GM21367 (cell line): ENCODE measurements around the gene FADS3.

Experiments used
- ATAC-seq: cut with Tn5 transposase; IDR thresholded peaks from one replicate; pipeline ENCODE4 v1.9.1; 2021; ENCODE audit not compliant: unreplicated experiment

Gene FADS3

DNA sequence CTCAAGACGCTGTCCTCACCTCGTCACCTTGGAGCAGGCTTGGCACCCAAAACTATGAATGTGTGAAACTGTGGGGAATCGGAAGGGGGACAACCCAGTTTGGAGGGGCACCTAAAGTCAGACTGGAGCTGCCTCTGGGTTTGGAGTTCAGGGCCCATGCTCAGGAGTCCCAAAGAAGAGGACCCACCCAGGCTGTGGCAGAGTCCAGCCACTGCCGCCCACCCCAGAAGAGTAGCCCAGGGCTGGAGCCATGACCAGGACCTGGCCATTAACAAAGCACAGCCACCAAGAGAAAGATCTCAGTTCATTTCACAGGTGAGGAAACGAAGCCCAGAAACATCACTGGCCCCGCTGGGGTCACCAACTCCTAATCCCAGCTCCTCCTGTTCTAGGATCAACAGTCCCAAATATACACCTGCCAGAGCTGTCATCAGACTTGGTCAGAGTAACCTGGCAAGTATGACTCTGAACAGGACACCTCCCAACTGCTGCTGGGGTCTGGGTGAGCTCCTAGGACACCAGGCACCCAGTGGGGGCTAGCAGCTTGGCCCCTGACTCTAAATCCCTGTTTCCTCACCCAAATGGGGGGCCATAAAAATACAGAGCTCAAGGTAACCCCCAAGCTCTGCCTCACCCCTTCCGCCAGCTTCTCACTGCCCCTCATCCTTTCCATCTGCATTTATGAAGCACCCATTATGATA is 23.3 kb upstream of the FADS3 start:
- no peak for ATAC-seq

DNA sequence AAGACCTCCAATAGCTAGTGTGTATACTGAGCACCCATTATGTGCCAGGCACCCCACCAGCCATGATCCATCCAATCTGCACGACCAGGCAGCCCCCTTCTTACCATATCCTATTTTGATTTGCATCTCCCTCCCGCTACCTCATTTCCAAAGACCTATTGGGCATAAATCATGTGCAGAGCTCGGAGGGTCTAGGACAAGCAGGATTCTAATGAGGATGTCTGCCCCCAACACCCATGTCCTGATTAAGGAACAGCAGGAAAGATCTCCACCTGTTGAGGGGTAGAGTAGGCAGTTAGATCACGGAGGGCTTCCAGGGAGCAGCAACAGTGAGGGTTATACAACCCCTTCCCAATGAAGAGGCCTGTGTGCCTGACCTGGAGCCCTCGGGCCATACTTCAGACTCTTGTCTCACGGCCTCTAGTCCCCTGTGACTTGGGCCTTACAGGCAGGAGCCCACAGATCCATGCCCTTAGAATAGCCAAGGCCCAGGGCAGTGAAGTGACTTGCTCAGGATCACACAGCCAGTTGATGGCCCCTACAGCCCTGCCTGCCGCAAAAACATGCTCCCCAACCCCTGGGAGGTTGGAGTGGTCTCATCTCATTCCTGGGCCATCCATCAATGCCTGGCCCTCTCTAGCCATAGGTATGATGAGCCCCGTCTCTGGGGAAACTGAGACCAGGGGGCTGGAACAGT is 22.5 kb upstream of the FADS3 start:
- no peak for ATAC-seq

DNA sequence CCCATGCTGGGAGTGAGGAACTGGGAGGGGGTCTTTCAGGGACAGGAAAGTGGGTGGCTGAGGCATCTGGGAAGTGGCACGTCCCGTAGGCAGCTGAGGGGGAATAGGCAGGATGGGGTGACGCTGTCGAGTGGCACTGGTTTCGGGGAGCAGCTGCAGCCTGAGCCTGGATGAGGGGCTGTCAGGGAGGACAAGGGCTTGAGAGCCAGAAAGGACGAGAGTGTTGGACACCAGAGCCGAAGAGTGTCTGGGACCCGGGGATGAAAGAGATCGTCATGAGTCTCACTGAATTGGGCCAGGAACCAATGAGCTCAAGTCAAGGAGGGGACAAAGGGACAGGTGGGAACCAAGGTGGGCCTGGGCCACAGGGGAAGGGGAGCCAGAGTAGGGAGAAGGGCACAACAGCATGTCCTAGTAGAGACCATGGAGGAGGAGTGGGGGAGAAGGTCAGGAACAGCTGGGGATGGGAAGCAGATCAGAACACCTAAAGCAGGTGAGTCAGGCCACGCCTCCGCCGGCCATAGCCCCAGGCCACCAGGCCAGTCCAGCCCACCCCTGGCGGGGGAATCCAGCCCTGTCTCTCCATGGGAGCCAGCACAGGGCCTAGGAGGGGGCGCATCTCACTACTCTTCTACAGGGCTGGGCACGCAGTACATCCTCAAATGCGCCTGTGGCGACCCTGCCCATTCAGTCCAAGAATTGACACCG is 21.8 kb upstream of the FADS3 start:
- no peak for ATAC-seq

DNA sequence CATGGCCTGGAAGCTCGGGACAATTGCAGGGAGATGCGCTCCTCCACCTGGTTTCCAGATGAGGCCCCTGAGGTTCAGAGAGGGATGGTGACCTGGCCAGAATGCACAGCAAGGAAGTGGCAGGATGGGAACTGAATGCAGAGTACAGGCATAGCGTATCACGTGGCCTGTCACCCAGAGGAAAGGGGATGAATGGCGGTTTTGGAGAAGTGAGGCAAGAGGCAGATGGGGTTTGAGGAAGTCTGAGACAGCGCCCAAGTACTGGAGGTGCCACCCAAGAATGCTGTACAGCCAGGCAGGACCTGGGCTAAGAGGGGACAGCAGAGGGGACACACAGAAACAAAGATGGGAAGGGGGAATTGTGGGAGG is 21.2 kb upstream of the FADS3 start:
- no peak for ATAC-seq

DNA sequence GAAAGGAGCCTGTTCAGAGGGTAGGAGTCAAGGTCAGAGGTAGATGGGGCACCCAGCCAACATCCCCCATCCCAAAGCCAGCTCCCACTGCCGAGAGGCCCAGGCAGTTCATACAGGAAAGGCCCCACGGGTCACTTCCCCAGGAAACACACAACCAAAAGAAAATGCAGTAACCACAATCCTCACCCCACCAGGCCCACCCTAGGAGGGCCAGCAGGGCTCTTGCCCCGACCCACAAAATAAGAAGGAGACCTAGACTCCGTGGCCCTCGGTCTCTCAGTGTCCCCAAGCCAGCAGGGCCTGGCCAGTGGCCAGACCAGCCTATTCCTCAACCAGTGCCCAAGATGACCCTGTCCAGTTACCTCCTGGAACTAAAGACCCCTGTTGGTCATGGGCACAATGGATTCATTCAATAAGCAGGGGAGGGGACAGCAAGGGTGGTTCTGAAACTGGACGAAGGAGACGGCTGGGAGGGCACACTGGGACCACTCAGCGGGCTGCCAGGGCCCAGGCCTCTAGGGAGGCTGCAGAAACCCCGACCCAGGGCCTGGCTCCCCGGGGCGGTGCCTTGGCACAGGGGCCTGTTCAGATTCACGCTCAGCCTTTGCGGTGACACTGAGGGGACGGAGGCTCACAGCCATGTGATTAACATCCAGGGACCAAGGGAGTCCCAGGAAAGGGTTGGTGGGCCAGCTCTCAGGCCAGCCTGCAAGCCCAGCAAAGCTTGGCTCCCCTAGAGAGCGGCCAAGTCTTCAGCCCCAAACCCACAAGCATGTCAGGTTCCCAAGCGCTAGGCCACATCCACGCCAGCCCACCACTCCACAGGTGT is 20.6 kb upstream of the FADS3 start:
- no peak for ATAC-seq

DNA sequence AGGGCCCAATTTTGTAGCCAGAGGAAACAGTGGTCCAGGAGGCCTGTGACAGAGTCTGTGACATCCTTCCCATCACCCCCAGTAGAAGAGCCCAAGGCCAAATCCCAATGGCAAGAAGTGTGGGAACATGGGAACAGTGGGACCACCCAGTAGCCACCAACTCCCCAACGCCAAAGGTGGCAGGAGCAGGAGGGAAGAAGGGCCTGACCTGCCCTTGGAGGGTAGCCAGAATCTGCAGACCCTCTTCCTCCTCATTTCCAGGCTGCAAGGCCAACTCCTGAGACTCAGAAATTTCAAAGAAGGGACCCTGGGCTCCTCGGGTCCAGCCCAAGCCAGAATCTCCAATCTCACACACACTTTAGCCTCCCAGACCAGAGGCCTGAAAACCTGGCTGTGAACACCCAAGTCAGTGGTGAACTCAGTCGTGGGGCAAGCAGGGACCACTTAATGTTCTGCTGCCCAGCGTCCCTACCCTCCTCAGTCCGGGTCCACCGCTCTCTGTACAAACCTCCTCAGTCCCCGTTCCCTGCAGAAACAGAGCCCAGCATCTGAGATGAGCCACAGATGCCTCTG is 19.9 kb upstream of the FADS3 start:
- ATAC-seq, result no peak

DNA sequence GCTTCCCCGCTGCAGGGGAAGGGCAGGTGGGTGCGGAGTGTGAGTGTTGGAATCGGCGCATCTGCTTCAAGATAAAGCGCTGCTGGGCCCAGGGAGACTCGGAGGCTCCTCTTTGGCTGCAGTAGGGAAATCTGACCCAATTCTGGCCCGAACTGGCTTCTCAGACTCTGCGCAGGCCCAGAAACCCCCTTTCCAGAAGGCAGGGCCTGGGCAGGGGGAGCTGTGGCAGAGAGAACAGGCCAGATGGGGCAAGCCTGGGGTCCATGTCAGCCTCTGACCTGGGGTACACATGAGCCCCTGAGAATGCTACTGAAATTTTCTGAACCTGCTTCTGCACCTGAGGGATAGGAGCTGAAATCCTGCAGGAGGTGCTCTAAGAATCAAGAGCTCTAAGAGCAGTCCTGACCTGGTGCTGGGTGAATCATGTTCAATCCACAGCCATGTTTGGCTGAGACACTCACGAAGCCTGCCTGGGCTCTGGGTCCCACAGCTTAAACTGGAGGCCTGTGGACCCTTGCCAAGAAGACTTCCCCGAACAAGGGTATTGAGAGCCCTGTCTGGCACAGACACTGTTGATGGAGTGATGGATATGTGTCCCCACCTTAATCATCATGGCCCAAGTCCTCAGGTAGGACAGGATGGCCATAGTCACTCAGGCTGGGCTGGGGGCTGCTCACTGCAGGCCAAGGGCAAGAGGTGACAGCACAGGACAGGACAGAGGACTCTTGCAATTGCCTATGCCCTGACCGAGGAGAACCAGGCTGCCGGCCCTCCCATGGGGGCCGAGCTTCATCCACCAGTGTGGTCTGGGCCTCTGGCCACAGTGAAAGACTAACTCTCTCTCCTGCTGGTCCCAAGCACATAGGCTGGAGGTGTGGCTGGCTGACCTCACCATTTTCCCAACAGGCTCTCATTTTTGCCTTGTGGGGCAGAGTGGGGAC is 19.1 kb upstream of the FADS3 start:
- ATAC-seq, result no peak

DNA sequence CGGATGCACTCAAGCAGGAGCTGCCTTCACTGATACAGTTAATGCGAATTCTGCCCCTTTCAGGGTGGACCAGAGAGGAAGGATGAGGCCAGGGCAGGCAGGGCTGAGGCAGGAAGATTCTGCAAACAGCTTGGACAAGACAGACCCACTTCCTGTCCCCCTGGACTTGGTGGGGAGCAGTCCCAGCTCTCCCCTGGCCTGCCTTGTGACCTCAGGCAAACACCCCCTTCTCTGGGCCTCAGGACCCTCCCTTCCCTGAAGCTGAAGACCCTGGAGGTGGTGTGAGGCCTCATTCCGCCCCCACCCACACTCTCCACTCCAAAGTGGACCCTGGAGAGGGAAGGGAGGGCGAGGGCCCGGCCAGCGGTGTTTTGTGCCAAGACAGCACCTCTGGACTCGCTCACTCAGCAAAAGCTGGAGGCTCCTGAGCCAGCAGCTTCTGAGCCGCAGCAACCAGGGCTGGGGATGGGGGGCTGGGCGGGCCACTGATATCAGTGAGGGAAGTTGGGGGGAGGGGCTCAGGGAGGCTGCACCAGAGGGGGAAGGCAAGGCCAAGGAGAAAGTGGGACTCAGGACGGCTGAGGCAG is 17.5 kb upstream of the FADS3 start:
- ATAC-seq, result no peak

DNA sequence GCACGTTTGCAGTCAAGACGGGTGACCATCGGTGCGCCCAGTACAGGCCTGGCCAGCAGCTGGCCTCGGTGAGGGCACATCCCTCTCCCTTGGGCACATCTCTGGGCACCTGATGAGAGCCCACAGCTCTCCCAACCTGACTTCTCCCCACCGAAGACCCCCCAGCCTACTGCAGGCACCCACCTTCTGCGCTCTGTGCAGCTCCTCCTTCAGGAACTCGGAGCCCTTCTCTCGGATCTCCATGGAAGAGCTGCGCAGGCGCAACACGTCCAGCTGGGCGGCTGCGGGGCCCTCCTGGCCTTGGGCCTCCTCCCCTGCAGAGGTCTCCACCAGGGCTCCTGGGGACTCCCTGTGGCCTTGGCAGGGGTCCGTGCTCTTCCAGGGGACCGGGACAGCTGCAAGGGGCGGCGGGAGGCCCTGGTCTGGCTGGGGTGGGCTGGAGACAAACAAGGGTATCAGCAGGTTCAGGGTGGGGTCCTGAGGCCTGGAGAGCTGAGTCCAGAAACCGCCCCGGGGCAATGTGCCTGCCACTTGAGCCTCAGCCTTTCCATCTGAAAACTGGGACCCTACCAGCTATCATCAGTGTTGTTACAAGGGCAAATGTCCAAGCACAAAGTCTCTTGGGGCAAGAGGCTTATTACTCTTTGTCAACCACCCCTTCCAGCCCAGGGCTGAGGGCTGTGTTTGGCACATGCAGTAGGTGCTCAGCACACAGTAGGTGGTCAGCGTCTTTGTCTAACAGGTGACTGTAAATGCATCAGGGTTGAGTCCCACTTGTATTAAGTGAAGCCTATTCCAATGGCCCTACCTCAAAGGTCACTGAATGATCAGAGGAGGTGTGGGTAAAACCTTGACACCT is 16.8 kb upstream of the FADS3 start:
- no peak for ATAC-seq

DNA sequence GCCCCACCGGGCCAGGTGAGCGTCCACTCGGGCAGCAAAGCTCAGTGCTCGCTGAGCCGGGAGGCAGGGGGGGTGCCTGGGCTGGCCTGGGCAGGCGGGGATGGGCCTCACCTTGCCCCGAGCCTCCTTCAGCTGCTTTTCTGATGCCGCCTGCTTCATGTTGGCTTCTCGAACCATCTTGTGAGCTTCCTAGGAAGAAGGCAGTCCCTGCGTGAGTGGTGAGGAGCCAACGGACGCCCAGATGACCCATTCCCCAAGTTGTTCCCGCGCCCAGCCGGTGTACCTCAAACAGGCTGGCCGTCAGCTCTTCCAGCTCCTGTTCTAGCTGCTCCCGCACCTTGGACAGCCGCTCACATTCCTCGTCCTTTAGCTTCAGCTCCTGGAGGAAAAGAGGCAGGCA is 15.9 kb upstream of the FADS3 start:
- ATAC-seq, result no peak

DNA sequence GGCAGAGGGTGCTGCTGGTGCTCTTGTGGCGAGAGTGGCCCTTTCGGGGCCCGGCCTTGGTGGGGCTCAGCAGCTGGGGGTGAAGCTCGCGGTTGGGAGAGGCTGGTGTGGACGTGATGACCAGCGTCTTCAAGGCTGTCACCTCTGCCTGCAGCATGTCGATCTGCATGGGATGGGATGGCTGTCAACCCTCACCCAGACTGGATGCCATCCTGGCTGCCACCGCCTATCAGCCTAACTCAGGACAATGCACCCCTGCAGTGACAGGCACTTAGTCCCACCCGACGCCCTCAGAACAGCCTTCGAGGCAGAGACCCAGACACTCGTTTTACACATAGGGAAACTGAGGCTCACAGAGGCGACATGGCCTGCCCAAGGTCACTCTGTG is 15.2 kb upstream of the FADS3 start:
- ATAC-seq, result no peak

DNA sequence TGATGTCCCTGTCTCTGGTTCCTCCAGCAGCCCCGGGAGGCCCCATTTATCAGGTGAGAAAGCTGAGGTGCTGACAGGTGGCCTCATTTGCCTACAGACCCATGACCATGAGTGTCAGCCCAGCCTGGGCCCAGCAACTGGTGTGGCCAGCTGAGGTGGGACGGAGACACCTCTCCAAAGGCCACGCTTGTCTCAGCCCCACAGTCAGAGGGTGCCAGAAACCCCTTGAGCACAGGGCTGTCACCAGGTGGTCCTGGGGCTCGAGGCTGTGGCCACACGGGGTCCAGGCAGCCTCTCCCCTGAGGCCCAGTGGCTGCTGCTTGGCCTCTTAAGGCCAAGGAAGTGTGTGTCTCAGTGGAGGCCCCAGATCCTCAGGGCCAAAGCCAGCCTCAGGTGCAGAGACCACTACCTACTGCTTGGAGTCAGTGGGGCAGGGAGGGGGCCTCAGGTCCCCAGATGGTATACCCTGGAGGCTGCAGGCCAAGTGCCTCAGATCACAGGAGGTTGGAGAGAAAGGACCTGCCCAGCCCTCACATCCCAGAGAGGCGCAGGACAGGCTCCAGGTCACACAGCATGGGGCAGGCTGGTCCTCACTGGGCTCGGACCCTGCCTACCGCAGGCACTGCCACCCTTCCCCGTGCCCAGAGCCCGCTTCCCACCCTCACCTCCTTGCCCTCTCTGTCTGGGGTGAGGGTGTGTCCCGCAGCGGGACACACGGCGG is 14.6 kb upstream of the FADS3 start:
- no peak for ATAC-seq

DNA sequence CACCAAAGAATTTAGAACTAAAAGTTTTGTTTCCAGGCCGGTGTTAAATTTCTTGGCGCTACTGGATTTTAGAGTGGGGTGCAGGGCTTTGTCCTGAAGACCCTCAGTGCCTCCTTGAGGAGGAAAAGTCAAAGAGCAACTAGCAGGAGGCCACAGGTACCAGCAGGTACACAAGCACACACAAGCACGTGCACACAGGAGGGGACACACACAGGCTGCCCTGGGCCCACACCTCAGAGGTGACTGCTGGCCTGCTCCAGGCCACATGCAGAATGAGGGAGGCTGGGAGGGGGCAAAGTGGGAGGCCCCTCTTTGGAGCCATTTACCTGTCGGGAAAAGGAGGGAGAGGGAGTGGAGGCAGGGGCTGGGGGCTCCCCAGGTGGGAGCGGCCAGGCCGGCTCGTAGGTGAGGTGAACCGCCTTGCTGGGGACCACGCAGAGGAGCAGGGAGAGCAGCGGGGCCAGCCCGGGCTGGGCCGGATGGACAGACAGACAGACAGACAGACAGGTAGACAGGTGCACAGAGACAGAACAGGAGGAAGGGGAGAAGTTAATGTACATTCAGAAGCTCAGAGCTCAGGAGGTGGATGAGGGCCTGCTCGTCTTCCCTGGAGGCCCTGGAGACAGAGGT is 13.8 kb upstream of the FADS3 start:
- no peak for ATAC-seq

DNA sequence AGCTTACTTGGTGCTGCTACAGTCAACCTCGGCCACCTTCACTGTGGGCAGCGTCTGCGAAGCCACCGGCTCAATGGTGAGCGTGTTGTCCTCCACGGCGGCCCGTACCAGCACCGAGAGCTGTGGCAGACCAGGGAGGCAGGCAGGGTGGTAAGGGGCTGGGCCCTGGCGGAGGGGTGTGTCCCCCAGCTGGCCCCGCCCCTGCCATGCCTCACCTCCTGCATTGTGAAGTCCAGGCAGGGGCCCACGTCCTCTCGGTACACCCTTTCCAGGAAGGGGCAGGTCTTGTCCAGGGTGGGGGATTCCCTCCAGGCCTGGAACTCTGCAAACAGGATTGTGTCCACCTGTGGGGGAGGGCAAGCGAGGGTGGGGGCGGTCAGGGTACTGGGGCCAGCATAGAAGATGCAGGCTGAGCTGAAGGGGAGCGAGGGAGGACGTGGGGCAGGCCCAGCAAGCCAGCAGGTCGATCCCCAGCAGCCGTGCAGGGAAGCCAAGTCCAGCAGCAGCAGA is 13.2 kb upstream of the FADS3 start:
- no peak for ATAC-seq

DNA sequence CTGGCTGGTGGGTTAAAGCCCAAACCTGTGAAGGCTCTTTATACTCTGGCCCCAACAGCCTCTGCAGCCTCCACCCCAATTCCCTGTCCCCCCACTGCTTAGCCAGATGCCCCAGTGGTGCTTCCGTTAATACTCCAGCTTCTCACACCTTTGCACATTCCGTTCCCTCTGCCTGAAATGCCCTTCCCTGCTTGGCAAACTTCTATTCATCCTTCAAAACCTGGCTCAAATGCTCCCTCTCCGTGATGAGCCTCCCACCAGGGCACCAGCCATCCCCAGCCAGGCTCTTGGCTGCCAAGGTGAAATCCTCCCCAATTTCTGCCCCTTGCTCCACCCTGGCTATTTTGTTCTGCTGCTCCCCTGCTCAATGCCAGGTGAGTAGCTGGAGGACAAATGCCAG is 12.5 kb upstream of the FADS3 start:
- ATAC-seq, result no peak

DNA sequence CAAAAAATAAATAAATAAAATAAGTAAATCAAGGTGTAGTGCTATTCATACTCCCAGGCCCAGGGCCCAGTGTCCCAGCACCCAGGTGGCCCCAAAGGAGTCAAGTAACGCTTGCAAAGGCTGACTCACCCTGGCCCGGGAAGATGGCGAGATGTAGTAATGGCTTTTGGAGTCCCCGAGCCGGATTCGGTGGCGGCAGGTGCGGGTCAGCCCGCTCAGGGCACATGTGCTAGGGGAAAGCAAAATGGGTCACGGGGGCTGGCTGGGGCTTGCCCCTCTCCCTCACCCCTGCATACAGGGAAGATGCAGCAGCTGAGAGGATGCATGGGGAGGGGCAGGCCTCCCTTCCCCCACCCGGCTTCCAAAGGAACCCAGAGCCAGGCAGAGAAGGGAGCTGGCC is 11.0 kb upstream of the FADS3 start:
- no peak for ATAC-seq

DNA sequence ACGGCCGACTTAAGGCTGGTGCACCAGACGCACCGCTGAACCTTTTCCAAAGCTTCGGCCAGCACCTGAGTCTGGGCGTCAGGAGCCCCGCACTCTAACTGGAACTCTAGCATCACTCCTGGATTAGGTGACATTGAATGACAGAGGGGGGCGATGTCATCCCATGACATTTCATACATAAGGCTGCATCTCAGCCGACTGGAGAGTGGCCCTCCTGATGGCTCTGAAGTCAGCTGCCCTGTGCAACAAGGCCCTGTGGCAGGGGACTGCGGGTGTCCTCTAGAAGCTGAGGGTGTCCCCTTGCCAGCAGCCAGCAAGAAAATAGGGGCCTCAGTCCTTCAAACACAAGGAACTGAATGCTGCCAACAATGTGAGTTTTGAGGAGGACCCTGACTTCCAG is 10.1 kb upstream of the FADS3 start:
- ATAC-seq, result no peak
